K562 (cell line): ENCODE measurements around the gene BDNF. TPM values are rescaled to one million over a fixed set of nuclear protein-coding genes. Genes with fewer than 3 reads are reported as not detected.

Experiments used
- ATAC-seq: fragments of 200-7000 bp; cut with Tn5 transposase; 3 replicates; pipeline ENCODE4 v1.9.1; 2020; ENCODE audit warnings: moderate library complexity
- BruUV-seq: library from RNA; stranded (reverse); fragments of 400-500 nt; replicated peaks from 2 replicates; lab custom pipeline; 2021; lab: Mats Ljungman, UMichigan
- CTCF ChIA-PET: fragments of 300-600 bp; formaldehyde crosslinking; extraction: SDS; loops from one replicate; lab custom pipeline; 2021; ENCODE audit warnings: low intra/inter-chr PET ratio; lab: Yijun Ruan, JAX
- POLR2A ChIA-PET: fragments of 300-600, 350-650 bp; sonication (Branson Sonifier 250); formaldehyde crosslinking; extraction: SDS; loops from one replicate; lab custom pipeline; 2021; ENCODE audit warnings: antibody characterized with exemption, inconsistent platforms; lab: Yijun Ruan, JAX
- DNase-seq, 4 experiments: peaks; one replicate each; pipeline versions ENCODE4 v3.0.0 to v3.0.0-alpha.2; 2011 to 2018; ENCODE audit warnings: low spot score in 3 of 4, mixed read lengths in 3 of 4; ENCODE audit errors: extremely low read depth in 1 of 4
- FAIRE-seq: peaks from 2 replicates; lab custom pipeline; 2011; peaks lifted over from hg19 to GRCh38; lab: Jason Lieb, UNC
- H2AFZ ChIP-seq: 2 replicates; pipeline ENCODE4 v1.6.0; 2011; ENCODE audit warnings: low read depth, low read length, control low read depth, inconsistent platforms
- H3K27ac ChIP-seq: fragments of 200-600 bp; 3 replicates; pipeline ENCODE4 v1.8.0; 2011; ENCODE audit warnings: low read depth, mild to moderate bottlenecking, control low read depth, inconsistent platforms, low read length, moderate library complexity, mixed read lengths; ENCODE audit errors: extremely low read depth
- H3K27me3 ChIP-seq, 2 experiments: fragments of 300-600 bp in 1 of 2; 2 replicates in 1 of 2; 3 replicates in 1 of 2; pipeline versions ENCODE4 v1.6.0 to v1.8.0; 2011; ENCODE audit warnings: inconsistent platforms in 2 of 2, low read length in 2 of 2, mild to moderate bottlenecking in 1 of 2, mixed read lengths in 1 of 2, moderate library complexity in 1 of 2; ENCODE audit not compliant: control insufficient read depth in 2 of 2, insufficient read depth in 2 of 2
- H3K36me3 ChIP-seq: fragments of 300-600 bp; 3 replicates; pipeline ENCODE4 v1.8.0; 2011; ENCODE audit warnings: mild to moderate bottlenecking, low read length, inconsistent platforms; ENCODE audit not compliant: control insufficient read depth, insufficient read depth
- H3K4me1 ChIP-seq, 2 experiments: fragments of 200-600 bp in 1 of 2; replicated peaks in 1 of 2; 2 replicates in 1 of 2; 3 replicates in 1 of 2; pipeline versions ENCODE4 v1.5.1 to v1.8.0; 2011; ENCODE audit warnings: inconsistent platforms in 2 of 2, low read length in 2 of 2, mild to moderate bottlenecking in 1 of 2, mixed read lengths in 1 of 2, moderate library complexity in 1 of 2; ENCODE audit not compliant: control insufficient read depth in 2 of 2, insufficient read depth in 2 of 2
- H3K4me2 ChIP-seq: 2 replicates; pipeline ENCODE4 v1.6.1; 2011; ENCODE audit warnings: low read length, control low read depth, inconsistent platforms, mixed read lengths; ENCODE audit not compliant: insufficient read depth
- H3K4me3 ChIP-seq: fragments of 200-600 bp; sonication (generic), shearing (Covaris generic); 2 replicates; pipeline ENCODE4 v1.5.1; 2016; ENCODE audit warnings: control low read depth, inconsistent platforms
- H3K79me2 ChIP-seq: fragments of 200-600 bp; 3 replicates; pipeline ENCODE4 v1.8.0; 2011; ENCODE audit warnings: low read length, inconsistent platforms; ENCODE audit not compliant: control insufficient read depth, insufficient read depth
- H3K9ac ChIP-seq, 2 experiments: 2 replicates each; pipeline versions ENCODE4 v1.6.0 to v1.6.1; 2011; ENCODE audit warnings: low read depth in 2 of 2, low read length in 2 of 2, control low read depth in 1 of 2, inconsistent platforms in 1 of 2, mild to moderate bottlenecking in 1 of 2, mixed read lengths in 1 of 2; ENCODE audit not compliant: insufficient read depth in 1 of 2
- H3K9me1 ChIP-seq: one replicate; pipeline ENCODE4 v1.6.0; 2011; ENCODE audit warnings: inconsistent platforms, mild to moderate bottlenecking, low read length, moderate library complexity; ENCODE audit not compliant: control insufficient read depth, insufficient read depth
- H3K9me3 ChIP-seq: replicated peaks from 2 replicates; pipeline ENCODE4 v1.5.1; 2011; ENCODE audit warnings: low read depth, low read length, inconsistent platforms; ENCODE audit not compliant: control insufficient read depth, insufficient read depth
- H4K20me1 ChIP-seq: replicated peaks from 2 replicates; pipeline ENCODE4 v1.6.1; 2011; ENCODE audit warnings: low read length, inconsistent platforms, mixed read lengths; ENCODE audit not compliant: control insufficient read depth, insufficient read depth
- ATF7 ChIP-seq: fragments of 450-650 bp; IDR thresholded peaks from 2 replicates; pipeline ENCODE4 v1.7.1; 2014; ENCODE audit warnings: mild to moderate bottlenecking, moderate library complexity
- CBX3 ChIP-seq, 2 experiments: IDR thresholded peaks; 1 replicate in 1 of 2; 2 replicates in 1 of 2; pipeline ENCODE4 v1.6.1; 2012; ENCODE audit warnings: inconsistent platforms in 2 of 2, low read length in 2 of 2, borderline replicate concordance in 1 of 2, control low read depth in 1 of 2
- CHD2 ChIP-seq: IDR thresholded peaks from 2 replicates; pipeline ENCODE4 v1.6.1; 2011; ENCODE audit warnings: low read depth, low read length
- NBN ChIP-seq: fragments of 450-650 bp; IDR thresholded peaks from 2 replicates; pipeline ENCODE4 v1.6.1; 2016; ENCODE audit warnings: low read depth, mild to moderate bottlenecking
- POLR2B ChIP-seq: fragments of 450-650 bp; IDR thresholded peaks from 2 replicates; pipeline ENCODE4 v1.6.1; 2018; ENCODE audit warnings: low read depth; ENCODE audit not compliant: partially characterized antibody
- PURB ChIP-seq: sonication (generic); formaldehyde crosslinking; IDR thresholded peaks from 2 replicates; pipeline ENCODE4 v1.9.0; 2021; ENCODE audit warnings: low read depth, mild to moderate bottlenecking, missing genetic modification reagents
- TAF1 ChIP-seq: IDR thresholded peaks from 2 replicates; pipeline ENCODE4 v1.6.1; 2011; ENCODE audit warnings: mild to moderate bottlenecking, low read length, moderate library complexity; ENCODE audit not compliant: insufficient read depth, control insufficient read depth, severe bottlenecking; ENCODE audit errors: extremely low read depth
- ZNF134 ChIP-seq: fragments of 250-450 bp; sonication (Bioruptor Pico); conservative IDR thresholded peaks from 2 replicates; pipeline ENCODE4 v1.4.0; 2020
- WGBS: fragments of 100-300 bp; shearing (Covaris generic); methylation state at CpG from one replicate; pipeline ENCODE4 v1.1.6; 2016; ENCODE audit warnings: low coverage, mixed read lengths; ENCODE audit not compliant: insufficient coverage; ENCODE audit errors: missing lambda C conversion rate; 5-methylcytosine and 5-hydroxymethylcytosine counted together
- in situ Hi-C: fragments of 300-500 bp; cut with MboI; formaldehyde crosslinking; loops from 4 replicates; pipeline ENCODE4 v1.15.0; 2018; ENCODE audit warnings: inconsistent platforms, mixed read lengths
- intact Hi-C: fragments of 100-400 bp; cut with micrococcal nuclease; formaldehyde crosslinking; loops from 2 replicates; pipeline ENCODE4 v1.14.2; 2022
- polyA plus RNA-seq, 8 experiments: library from polyadenylated mRNA; depleted of rRNA in 4 of 8; stranded (reverse) in 5 of 8; unstranded in 3 of 8; fragments of >200 nt; fragmentation: Nextera tagmentation in 2 of 8; fragmentation: Illumina TruSeq in 1 of 8; extraction: Ambion mirVana in 2 of 8; extraction: Trizol in 1 of 8; gene quantifications; 2 replicates each; pipeline versions ENCODE4 v1.2.1 to v1.2.3, GENCODE V29; 2011 to 2014; ENCODE audit warnings: inconsistent platforms in 1 of 8, missing spikeins in 1 of 8
- total RNA-seq, 7 experiments: library from RNA; depleted of rRNA in 6 of 7; stranded (reverse); fragments of >200 nt in 6 of 7; fragmentation: Illumina TruSeq in 2 of 7; extraction: Trizol in 2 of 7; gene quantifications; 2 replicates each; pipeline versions ENCODE4 v1.2.1 to v1.2.3, GENCODE V29; 2011 to 2021; ENCODE audit warnings: low replicate concordance in 1 of 7
- TF ChIP-seq, protein P1 (sequence below): sonication (generic); formaldehyde crosslinking; IDR thresholded peaks from 2 replicates; pipeline ENCODE4 v1.4.0; 2020; ENCODE audit warnings: mild to moderate bottlenecking, missing genetic modification reagents

Gene BDNF
- total and polyA plus RNA-seq, 9 of the 15 experiments (the other 6 are each of a cell fraction or from before 2014, with no cell fraction given), result 0.04 TPM; not detected in 8

DNA sequence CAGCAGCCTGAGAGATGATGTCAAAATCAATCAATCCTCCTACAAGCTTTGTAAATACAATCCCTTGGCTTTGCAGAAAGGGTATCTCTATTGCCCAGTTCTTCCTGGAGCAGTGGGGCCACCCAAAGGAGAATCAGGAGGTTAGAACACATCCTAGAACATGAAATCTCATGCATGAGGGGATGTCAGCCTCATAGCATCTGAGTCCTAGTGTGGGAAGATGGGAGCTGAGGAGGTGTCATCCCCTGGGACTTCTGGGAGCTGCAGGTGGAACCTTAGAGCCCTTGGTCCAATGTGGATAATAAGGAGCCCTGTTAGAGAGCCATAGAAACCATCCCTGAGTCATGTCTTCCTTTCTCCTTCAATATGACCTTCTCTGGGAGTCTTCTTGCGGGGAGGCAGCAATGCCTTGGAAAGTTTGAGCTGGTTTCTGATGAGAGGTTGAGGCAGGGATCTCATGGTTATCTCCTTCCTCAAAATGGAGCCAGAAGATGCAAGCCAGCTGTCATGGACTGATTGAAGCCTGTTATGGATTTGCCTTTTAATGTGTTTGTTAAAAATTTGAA, 74.8 kb downstream of the BDNF start:
- H3K27me3 ChIP-seq, result no peaks in the 10 kb centered on the region
- no peak overlapping the region for H2AFZ ChIP-seq
- FAIRE-seq (no peak), DNase-seq (no peak), ATAC-seq (no peak)
- H3K36me3 ChIP-seq, result no peaks in the 10 kb centered on the region
- no peaks in the 10 kb centered on the region for H4K20me1 ChIP-seq
- in situ Hi-C loops (no loop called here), intact Hi-C loops (no loop called here)
- WGBS, result 11% methylated on average over 1 of the region's 1 CpG
- TF ChIP-seq NBN (no peak), PURB (no peak), TAF1 (no peak), CHD2 (no peak), ZNF134 (CRISPR knock-in tag) (no peak), CBX3 (IDR thresholded peaks at IDR 0.05; ENCODE audit: borderline replicate concordance in 1 of 2, low read length in 2 of 2) (no peak), ATF7 (no peak), POLR2B (no peak)
- TF ChIP-seq, protein P1, sequence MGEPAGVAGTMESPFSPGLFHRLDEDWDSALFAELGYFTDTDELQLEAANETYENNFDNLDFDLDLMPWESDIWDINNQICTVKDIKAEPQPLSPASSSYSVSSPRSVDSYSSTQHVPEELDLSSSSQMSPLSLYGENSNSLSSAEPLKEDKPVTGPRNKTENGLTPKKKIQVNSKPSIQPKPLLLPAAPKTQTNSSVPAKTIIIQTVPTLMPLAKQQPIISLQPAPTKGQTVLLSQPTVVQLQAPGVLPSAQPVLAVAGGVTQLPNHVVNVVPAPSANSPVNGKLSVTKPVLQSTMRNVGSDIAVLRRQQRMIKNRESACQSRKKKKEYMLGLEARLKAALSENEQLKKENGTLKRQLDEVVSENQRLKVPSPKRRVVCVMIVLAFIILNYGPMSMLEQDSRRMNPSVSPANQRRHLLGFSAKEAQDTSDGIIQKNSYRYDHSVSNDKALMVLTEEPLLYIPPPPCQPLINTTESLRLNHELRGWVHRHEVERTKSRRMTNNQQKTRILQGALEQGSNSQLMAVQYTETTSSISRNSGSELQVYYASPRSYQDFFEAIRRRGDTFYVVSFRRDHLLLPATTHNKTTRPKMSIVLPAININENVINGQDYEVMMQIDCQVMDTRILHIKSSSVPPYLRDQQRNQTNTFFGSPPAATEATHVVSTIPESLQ (CRISPR knock-in tag), result no peak
- ChIA-PET CTCF (no interaction called here), POLR2A (interaction anchor here (1.1 kb wide), 1 partner anchor 11 kb away, joined by 4 read pairs; no protein-coding TSS in a partner anchor)
- H3K4me1 ChIP-seq, result no peaks in the 10 kb centered on the region
- BruUV-seq, result no TSS peak
- no peak overlapping the region for H3K27ac ChIP-seq
- H3K9ac ChIP-seq, result no peak overlapping the region
- no peaks in the 10 kb centered on the region for H3K79me2 ChIP-seq
- H3K4me2 ChIP-seq, result no peak overlapping the region
- no peaks in the 10 kb centered on the region for H3K9me3 ChIP-seq
- H3K9me1 ChIP-seq, result no peaks in the 10 kb centered on the region
- no peak overlapping the region for H3K4me3 ChIP-seq
